ENCODE results near the gene SOWAHA. TPM values are rescaled to one million over a fixed set of nuclear protein-coding genes. Genes with fewer than 3 reads are reported as not detected.

SOWAHA gene
- polyA plus RNA-seq, 1 donor from 2014 or later: 23.4 TPM

DNA sequence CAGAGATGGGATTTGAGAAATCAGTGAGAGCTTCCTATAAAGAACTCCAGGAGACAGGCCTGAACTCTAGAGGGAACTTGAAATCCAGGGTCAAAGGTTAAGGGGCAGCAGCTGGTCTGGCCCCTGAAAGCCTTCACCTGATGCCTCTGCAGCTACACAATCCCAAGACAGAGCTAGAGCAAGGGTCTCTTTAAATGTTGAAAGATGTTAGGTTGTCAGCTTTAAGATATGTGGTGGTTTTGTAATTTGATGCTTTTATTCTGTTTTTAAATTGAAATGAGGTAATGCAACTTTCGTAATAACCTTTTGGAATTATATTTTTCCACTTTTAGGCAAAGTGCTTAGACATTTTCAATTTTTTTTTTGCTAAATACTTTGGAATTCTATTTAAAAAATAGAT, 2.4 kb downstream of the SOWAHA start:
- no peak for TF ChIP-seq MXI1 (conservative IDR thresholded peaks at IDR 0.05; ENCODE audit: poor library complexity, severe bottlenecking)
- Histone ChIP-seq H4K20me1 (ENCODE audit: insufficient read depth) (no peaks in the 10 kb centered on the region), H3K27me3 (ENCODE audit: insufficient read depth, low read depth, low read length) (peaks cover 39% of the 10 kb centered on the region), H3K79me2 (replicated peaks; ENCODE audit: insufficient read depth, low read length) (no peaks in the 10 kb centered on the region), H2AFZ (ENCODE audit: low read depth, low read length) (no peak overlapping the region), H3K4me2 (ENCODE audit: low read length) (no peak overlapping the region), H3K9ac (ENCODE audit: low read length) (no peak overlapping the region), H3K27ac (ENCODE audit: low read length) (no peak overlapping the region), H3K36me3 (ENCODE audit: insufficient read depth, low read length) (no peaks in the 10 kb centered on the region), H3F3A (ENCODE audit: insufficient read depth, low read length, poor library complexity, severe bottlenecking) (no peaks in the 10 kb centered on the region), H3K9me3 (ENCODE audit: low read length) (peaks cover 5% of the 10 kb centered on the region), H3K4me3 (ENCODE audit: low read length) (no peak overlapping the region), H3K9me2 (ENCODE audit: insufficient read depth, low read length) (no peaks in the 10 kb centered on the region)

DNA sequence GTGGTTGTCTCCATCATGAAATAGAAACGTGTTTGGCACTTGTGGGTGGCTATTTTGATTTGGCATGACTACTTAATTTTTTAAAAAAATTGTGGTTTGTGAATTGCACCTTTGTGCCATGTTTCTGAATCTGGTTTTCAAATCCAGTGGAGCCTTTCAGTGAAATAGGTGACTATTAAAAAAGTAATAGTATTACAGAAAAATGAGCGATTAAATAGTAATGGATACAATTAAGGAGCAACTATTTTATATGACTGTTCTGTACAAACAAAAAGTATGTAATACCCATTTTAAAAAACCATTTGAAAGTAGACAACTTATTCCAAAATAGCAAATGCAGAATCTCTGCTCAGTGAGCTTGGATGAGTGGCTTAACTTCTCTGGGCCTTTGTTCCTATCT, 3.0 kb downstream of the SOWAHA start:
- Histone ChIP-seq H3K9me2 (ENCODE audit: insufficient read depth, low read length) (no peaks in the 10 kb centered on the region), H3K36me3 (ENCODE audit: insufficient read depth, low read length) (no peaks in the 10 kb centered on the region), H4K20me1 (ENCODE audit: insufficient read depth) (no peaks in the 10 kb centered on the region), H2AFZ (ENCODE audit: low read depth, low read length) (no peak overlapping the region), H3K27ac (ENCODE audit: low read length) (no peak overlapping the region), H3K4me3 (ENCODE audit: low read length) (no peak overlapping the region), H3F3A (ENCODE audit: insufficient read depth, low read length, poor library complexity, severe bottlenecking) (no peaks in the 10 kb centered on the region), H3K27me3 (ENCODE audit: insufficient read depth, low read depth, low read length) (peaks cover 38% of the 10 kb centered on the region), H3K9ac (ENCODE audit: low read length) (no peak overlapping the region), H3K4me2 (ENCODE audit: low read length) (no peak overlapping the region), H3K9me3 (ENCODE audit: low read length) (peaks cover 5% of the 10 kb centered on the region), H3K79me2 (replicated peaks; ENCODE audit: insufficient read depth, low read length) (no peaks in the 10 kb centered on the region)
- TF ChIP-seq POLR2AphosphoS5 (IDR thresholded peaks at IDR 0.05) (no peak), EP300 (conservative IDR thresholded peaks at IDR 0.05; ENCODE audit: poor library complexity, severe bottlenecking) (no peak), MXI1 (conservative IDR thresholded peaks at IDR 0.05; ENCODE audit: poor library complexity, severe bottlenecking) (no peak), RAD21 (conservative IDR thresholded peaks at IDR 0.05) (no peak), TAF1 (IDR thresholded peaks at IDR 0.05; ENCODE audit: low read depth) (no peak), REST (IDR thresholded peaks at IDR 0.05; ENCODE audit: borderline replicate concordance) (no peak), EZH2 (IDR thresholded peaks at IDR 0.05; ENCODE audit: borderline replicate concordance, insufficient read depth, low read length, poor library complexity, severe bottlenecking) (no peak), SMC3 (conservative IDR thresholded peaks at IDR 0.05; ENCODE audit: poor library complexity) (no peak)
- TF ChIP-seq, protein P1, sequence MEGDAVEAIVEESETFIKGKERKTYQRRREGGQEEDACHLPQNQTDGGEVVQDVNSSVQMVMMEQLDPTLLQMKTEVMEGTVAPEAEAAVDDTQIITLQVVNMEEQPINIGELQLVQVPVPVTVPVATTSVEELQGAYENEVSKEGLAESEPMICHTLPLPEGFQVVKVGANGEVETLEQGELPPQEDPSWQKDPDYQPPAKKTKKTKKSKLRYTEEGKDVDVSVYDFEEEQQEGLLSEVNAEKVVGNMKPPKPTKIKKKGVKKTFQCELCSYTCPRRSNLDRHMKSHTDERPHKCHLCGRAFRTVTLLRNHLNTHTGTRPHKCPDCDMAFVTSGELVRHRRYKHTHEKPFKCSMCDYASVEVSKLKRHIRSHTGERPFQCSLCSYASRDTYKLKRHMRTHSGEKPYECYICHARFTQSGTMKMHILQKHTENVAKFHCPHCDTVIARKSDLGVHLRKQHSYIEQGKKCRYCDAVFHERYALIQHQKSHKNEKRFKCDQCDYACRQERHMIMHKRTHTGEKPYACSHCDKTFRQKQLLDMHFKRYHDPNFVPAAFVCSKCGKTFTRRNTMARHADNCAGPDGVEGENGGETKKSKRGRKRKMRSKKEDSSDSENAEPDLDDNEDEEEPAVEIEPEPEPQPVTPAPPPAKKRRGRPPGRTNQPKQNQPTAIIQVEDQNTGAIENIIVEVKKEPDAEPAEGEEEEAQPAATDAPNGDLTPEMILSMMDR (IDR thresholded peaks at IDR 0.05; ENCODE audit: poor library complexity, severe bottlenecking): no peak

- Histone ChIP-seq H3K79me2 (replicated peaks; ENCODE audit: insufficient read depth, low read length) (no peaks in the 10 kb centered on the region), H3K36me3 (ENCODE audit: insufficient read depth, low read length) (no peaks in the 10 kb centered on the region), H3K27ac (ENCODE audit: low read length) (no peak overlapping the region), H3K4me3 (ENCODE audit: low read length) (no peak overlapping the region), H3K27me3 (ENCODE audit: insufficient read depth, low read depth, low read length) (peaks cover 33% of the 10 kb centered on the region), H3F3A (ENCODE audit: insufficient read depth, low read length, poor library complexity, severe bottlenecking) (no peaks in the 10 kb centered on the region), H2AFZ (ENCODE audit: low read depth, low read length) (no peak overlapping the region), H3K9ac (ENCODE audit: low read length) (no peak overlapping the region), H3K9me3 (ENCODE audit: low read length) (peaks cover 5% of the 10 kb centered on the region), H4K20me1 (ENCODE audit: insufficient read depth) (no peaks in the 10 kb centered on the region), H3K9me2 (ENCODE audit: insufficient read depth, low read length) (no peaks in the 10 kb centered on the region), H3K4me2 (ENCODE audit: low read length) (no peak overlapping the region)
- TF ChIP-seq EP300 (conservative IDR thresholded peaks at IDR 0.05; ENCODE audit: poor library complexity, severe bottlenecking) (no peak), POLR2AphosphoS5 (IDR thresholded peaks at IDR 0.05) (no peak), REST (IDR thresholded peaks at IDR 0.05; ENCODE audit: borderline replicate concordance) (no peak), EZH2 (IDR thresholded peaks at IDR 0.05; ENCODE audit: borderline replicate concordance, insufficient read depth, low read length, poor library complexity, severe bottlenecking) (no peak), SMC3 (conservative IDR thresholded peaks at IDR 0.05; ENCODE audit: poor library complexity) (no peak), MXI1 (conservative IDR thresholded peaks at IDR 0.05; ENCODE audit: poor library complexity, severe bottlenecking) (no peak), RAD21 (conservative IDR thresholded peaks at IDR 0.05) (no peak), TAF1 (IDR thresholded peaks at IDR 0.05; ENCODE audit: low read depth) (no peak)
- TF ChIP-seq, protein P1 (IDR thresholded peaks at IDR 0.05; ENCODE audit: poor library complexity, severe bottlenecking): no peak
These were observed 3.5 kb downstream of the SOWAHA start for GRCh38 chr5:132816554-132816953.

Data from neural cell (in vitro differentiated cells).